ENCODE data around the gene FAM136A. TPM values are rescaled to one million over a fixed set of nuclear protein-coding genes. Genes with fewer than 3 reads are reported as not detected.
A peak's percentile ranks its signal among the peaks of the same experiment; 100 is the strongest.

The FAM136A gene
- total RNA-seq, 2 experiments from 2014 or later = 48.0 to 49.8 TPM

GRCh38 chr2:70247364-70248180 lies 54.3 kb downstream of the FAM136A start:
- ChIA-PET POLR2A (interaction anchor here (1.1 to 3.9 kb wide), 5 partner anchors 11 to 333 kb away, joined by 4 to 21 read pairs (median 9); partner anchors contain the start of genes C2orf42, MXD1, PCYOX1 and SNRPG), CTCF (interaction anchor here (0.6 to 1.4 kb wide), 4 partner anchors 10 to 330 kb away, joined by 3 to 5 read pairs (median 3); partner anchors contain the start of gene PCYOX1)
- Mint-ChIP-seq H3K9me3 (no peaks in the 10 kb centered on the region), H3K36me3 (peaks cover 13% of the 10 kb centered on the region), H3K27me3 (peaks cover 4% of the 10 kb centered on the region), H3K4me1 (ENCODE audit: low read depth) (peaks cover 33% of the 10 kb centered on the region), H3K27ac (peak overlapping the region; percentile 96), H3K4me3 (peak overlapping the region; percentile 90)
- DNase-seq = no peak
- intact Hi-C loops (cut with micrococcal nuclease) = loop anchor here (1.0 to 2.0 kb wide), 6 partner anchors 11 to 333 kb away; partner anchors contain the start of genes C2orf42, MXD1, PCBP1 and PCYOX1

Small RNA genes lying within 50 kb of the gene (microRNA-seq; reads per million reads assigned to microRNA genes)
- not detected for gene MIR1285-2 (ENCODE audit: borderline microRNAs expressed, borderline number of aligned reads, borderline replicate concordance)

Other genes with a start within 250 kb of the FAM136A start
- gene PCBP1, start 214.6 kb downstream of the FAM136A start, total RNA-seq = 100 to 1,000 TPM; 444 to 449 TPM
- 10 to 100 TPM; 23.5 to 23.9 TPM for gene C2orf42, start 111.0 kb downstream of the FAM136A start, total RNA-seq
- gene TIA1, start 53.4 kb downstream of the FAM136A start, total RNA-seq = 10 to 100 TPM; 82.5 to 98.6 TPM
- gene PCYOX1, start 43.9 kb downstream of the FAM136A start, total RNA-seq = 10 to 100 TPM; 13.1 to 14.5 TPM
- gene SNRPG, start 8.3 kb downstream of the FAM136A start, total RNA-seq = 100 to 1,000 TPM; 471 to 488 TPM

Measured in activated CD4-positive, alpha-beta memory T cell treated with anti-CD3 and anti-CD28 coated beads for 36 hours (primary cell).